Activated CD8-positive, alpha-beta memory T cell treated with anti-CD3 and anti-CD28 coated beads for 36 hours (primary cell): Measurements from ENCODE around the gene ROCK2. TPM values are rescaled to one million over a fixed set of nuclear protein-coding genes. Genes with fewer than 3 reads are reported as not detected.

ENCODE experiments used
- CTCF ChIA-PET: fragments of 350-600 bp; sonication (Branson Sonifier 250); formaldehyde crosslinking; loops from one replicate; lab custom pipeline; 2021; ENCODE audit warnings: antibody characterized with exemption; lab: Charles Lee
- POLR2A ChIA-PET: fragments of 350-600 bp; sonication (Branson Sonifier 250); formaldehyde crosslinking; loops from one replicate; lab custom pipeline; 2021; ENCODE audit warnings: antibody characterized with exemption; lab: Charles Lee
- total RNA-seq, 2 experiments: library from RNA; stranded (reverse); gene quantifications; one replicate each; pipeline ENCODE4 v1.2.3, GENCODE V29; 2021

ROCK2 gene
- total RNA-seq, 2 experiments from 2014 or later: 20.7 to 20.8 TPM

DNA sequence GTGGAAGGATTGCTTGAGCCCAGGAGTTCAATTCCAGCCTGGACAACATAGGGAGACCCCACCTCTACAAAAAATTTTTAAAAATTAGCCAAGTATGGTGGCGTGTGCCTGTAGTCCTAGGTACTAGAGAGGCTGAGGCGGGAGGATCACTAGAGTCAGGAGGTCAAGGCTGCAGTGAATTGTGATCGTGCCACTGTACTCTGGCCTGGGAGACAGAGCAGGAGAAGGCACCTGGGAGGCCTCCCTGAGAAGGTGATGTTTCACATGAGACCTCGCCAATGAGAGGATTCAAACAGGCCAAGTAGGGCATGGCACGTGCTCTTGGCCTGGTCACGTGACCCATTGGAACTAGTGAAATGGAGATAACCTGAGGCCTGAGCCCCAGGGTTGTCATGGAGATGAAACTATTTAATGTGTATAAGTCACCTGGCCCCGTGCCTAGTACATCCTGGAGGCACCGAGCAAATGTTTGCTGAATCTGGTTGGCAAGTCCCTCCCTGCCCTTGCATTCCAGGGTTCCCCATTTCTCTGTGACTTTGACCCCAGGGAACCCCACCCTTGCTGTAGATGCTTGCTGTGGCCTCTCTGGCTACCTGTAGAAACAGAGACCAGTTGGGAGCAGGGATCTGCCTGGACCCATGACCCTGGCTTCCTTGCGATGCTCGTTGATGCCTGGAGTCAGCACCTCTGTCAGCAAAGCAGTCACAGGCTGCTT, 26.1 kb upstream of the ROCK2 start:
- ChIA-PET POLR2A (no interaction called here), CTCF (no interaction called here)

DNA sequence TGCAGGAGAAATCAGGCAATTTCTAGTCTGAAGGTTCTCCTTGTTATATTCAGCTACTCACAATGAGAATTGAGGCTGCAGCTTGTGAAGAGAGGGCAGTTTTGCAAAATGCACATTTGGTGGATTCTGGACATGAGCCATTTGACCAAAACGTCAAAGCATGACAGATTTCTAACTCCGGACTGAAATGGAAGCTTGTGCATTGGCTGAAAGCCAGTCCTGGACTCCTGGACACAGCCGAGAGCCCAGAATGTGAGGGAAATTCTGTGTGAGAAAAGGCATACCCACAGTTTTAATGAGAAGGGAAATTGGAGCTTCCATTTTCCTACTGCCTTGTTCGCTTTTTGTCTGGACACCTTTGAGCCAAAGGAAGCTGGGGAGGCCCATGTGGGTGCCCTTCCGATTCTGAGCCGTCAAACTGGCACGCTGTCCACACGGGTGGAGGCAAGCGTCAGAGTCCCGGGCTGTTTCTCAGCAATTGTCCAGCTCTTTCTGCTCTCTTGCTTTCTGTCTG, 23.7 kb upstream of the ROCK2 start:
- ChIA-PET CTCF (no interaction called here), POLR2A (no interaction called here)

DNA sequence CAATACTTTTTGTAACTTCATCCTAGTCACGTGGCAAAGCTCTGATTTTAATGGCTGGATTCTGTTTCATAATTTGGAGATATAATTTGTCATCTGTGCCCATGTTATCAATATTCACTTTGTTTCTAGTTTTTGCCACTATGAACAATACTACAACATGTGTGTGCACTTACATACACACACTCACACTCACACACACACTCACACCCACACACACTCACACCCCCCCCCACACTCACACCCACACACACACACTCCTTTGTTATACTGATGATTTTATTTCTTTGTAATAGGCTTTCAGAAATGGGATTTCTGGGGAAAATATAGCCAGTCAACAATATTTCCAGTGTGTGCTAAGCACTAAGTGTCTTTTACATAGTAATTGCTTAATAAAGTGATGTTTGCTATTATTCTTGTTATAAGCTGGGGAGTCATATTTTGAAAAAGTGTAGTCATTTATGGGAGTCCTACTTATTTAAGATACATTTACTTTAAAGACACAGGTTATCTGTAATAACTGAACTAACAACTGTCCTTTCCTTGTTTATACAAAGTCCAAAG, 22.8 kb upstream of the ROCK2 start:
- CTCF ChIA-PET: no interaction called here
- POLR2A ChIA-PET: no interaction called here

DNA sequence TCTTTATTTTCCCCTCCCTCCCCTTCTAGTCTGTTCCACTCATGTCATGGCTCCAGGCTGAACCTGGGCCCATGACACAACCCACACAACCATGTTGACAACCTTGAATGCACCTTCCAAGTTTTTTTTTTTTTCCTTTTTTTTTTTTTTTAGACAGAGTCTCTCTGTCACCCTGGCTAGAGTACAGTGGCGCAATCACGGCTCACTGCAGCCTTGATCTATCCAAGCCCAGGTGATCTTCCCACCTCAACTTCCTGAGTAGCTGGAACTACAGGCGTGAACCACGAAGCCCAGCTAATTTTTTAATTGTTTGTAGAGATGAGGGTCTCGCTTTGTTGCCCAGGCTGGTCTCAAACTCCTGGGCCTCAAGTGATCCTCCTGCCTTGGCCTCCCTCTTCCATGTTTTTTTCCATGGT, 21.9 kb upstream of the ROCK2 start:
- POLR2A ChIA-PET: no interaction called here
- CTCF ChIA-PET: no interaction called here

DNA sequence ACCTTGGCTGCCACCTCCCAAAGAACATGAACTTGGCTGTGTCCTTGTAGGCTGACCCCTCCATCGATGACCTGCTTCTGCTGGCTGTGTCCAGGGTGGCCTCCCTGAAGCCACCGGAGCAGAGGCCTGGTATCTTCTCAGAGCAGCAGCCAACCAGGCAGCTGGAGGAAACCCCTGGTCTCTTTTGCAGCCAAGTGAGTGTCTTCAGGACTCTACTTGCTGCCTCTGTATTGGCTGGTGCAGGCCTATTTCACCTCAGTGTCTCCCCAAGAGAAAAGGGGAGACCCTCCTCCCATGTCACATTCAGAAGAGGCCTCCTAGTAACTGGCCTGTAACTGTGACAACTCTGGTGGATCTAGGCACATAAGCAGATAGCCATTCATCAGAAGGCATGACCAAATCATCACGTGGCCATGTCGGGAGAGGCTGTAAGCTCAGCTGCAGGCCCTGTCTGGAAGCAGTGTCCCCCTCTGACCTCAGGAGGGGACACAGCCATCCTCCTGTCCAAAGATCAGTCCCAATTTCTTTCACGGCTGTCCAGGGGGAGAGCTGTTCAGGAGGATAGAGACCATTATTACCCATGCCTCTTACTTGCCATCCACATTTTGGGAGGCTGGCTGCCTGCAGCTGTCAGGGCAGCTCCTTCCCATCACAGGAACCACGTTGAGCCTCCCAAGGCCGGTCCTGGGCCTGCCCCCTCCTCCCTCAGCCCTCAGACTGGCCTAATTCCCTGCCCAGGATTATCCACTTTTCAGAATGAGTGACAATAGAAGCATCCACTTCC, 20.9 kb upstream of the ROCK2 start:
- ChIA-PET CTCF (interaction anchor here (0.6 kb wide), 1 partner anchor 146 kb away, joined by 3 read pairs; no protein-coding TSS in a partner anchor), POLR2A (no interaction called here)

DNA sequence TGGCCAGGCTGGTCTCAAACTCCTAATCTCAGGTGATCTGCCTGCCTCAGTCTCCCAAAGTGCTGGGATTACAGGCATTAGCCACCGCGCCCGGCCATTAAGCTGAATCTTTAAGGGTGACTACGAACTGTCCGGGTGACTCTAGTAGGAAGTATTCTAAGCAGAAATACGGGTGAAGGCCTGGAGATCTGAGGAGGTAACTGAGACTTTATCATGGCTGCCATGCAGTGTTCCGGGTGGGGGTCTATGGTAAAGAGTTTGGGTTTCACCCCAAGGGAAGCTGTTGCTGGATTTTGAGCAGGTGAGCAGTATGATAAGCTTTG, 20.1 kb upstream of the ROCK2 start:
- CTCF ChIA-PET: interaction anchor here (0.6 kb wide), 1 partner anchor 145 kb away, joined by 3 read pairs; no protein-coding TSS in a partner anchor
- POLR2A ChIA-PET: no interaction called here

DNA sequence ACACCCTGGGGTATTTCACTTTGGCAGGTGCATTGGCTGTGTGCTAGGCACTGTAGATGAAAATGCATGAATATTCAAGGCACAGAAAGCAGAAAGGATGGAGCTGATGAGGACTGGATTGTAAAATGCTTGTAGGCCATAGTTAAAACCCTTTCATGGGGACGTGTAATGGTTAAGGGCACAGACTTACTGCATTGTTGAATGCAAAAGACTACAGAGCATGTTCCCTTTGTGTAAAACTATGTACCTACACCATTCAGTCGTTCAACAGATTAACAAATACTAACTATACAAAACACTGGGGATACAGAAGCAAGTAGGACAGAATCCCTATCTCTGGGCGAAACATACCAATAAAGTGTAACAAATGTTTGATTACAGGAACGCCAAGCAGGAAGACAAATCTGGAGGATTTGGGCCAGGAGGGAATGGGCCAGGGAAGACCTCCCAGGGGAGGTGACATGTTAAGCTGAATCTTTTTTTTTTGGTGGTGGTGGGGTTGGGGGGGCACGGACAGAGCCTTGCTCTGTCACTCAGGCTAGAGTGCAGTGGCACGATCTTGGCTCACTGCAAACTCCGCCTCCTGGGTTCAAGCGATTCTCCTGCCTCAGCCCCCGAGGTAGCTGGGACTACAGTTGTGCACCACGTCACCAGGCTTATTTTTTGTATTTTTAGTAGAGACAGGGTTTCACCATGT, 19.6 kb upstream of the ROCK2 start:
- ChIA-PET POLR2A (no interaction called here), CTCF (interaction anchor here (0.6 kb wide), 1 partner anchor 145 kb away, joined by 3 read pairs; no protein-coding TSS in a partner anchor)

DNA sequence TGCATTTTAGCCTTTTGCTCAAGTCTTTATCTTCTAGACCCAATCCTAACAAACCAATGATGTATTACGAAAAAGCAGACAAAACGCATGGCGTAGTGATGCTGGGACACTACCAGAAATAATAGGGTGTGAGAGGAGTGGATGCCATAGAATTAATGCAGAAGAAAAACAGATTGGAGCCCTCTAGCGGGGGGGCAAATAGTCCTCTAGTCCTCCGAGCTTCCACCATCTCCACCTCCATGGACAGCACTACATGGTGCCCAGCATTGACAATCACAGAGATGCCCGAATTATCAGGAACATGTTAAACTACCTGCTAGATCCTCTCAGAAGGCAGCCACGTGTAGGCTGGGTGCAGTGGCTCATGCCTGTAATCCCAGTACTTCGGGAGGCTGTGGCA, 15.4 kb upstream of the ROCK2 start:
- POLR2A ChIA-PET: no interaction called here

DNA sequence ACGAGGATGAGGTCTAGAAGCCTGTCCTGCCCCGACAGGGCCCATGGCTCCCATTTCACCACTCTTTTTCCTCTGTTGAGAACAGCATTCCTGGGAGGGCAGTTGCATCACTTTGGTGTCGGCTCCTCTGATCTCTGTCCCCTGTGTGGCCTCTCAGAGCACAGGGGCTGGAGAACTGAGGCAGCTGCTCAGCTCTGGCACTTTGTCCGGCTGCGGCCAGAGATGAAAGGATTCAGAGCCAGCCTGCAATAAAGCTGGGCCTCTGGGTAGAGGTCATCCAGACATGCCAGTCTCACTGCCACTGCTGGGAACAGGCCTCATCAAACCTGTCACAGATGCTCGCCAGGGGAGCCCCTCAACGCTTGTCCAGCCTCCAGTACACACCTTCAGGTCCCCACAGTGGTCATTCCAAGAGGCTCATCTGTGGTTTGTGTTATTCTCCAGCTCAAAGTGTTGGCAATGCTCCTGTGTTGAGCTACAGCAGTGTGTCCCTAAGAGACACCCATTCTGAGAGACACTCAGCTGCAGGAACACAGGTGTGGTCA, 13.1 kb upstream of the ROCK2 start:
- POLR2A ChIA-PET: no interaction called here

More for the DNA sequence above, 15.4 kb upstream of the ROCK2 start:
- CTCF ChIA-PET: no interaction called here

DNA sequence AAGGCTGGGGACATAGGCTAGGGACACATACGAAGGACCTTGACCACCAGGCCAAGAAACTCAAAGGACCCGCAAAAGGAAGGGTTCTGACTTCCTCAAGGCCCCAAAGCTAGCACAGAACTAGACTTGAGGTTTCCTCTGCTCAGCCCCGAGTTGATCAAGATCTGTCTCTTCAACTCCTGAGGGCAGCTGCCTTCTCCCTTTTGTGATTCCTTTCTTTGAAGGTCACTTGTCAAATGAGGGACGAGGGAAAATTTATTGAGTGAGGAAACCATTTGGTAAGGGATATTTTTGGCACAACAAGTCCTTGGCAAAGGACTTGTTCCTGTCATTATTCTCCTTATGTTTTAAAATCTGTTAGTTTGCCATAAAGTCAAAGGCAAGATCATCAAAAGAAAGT, 12.3 kb upstream of the ROCK2 start:
- POLR2A ChIA-PET: no interaction called here
- CTCF ChIA-PET: no interaction called here

More for the DNA sequence above, 13.1 kb upstream of the ROCK2 start:
- CTCF ChIA-PET: no interaction called here

DNA sequence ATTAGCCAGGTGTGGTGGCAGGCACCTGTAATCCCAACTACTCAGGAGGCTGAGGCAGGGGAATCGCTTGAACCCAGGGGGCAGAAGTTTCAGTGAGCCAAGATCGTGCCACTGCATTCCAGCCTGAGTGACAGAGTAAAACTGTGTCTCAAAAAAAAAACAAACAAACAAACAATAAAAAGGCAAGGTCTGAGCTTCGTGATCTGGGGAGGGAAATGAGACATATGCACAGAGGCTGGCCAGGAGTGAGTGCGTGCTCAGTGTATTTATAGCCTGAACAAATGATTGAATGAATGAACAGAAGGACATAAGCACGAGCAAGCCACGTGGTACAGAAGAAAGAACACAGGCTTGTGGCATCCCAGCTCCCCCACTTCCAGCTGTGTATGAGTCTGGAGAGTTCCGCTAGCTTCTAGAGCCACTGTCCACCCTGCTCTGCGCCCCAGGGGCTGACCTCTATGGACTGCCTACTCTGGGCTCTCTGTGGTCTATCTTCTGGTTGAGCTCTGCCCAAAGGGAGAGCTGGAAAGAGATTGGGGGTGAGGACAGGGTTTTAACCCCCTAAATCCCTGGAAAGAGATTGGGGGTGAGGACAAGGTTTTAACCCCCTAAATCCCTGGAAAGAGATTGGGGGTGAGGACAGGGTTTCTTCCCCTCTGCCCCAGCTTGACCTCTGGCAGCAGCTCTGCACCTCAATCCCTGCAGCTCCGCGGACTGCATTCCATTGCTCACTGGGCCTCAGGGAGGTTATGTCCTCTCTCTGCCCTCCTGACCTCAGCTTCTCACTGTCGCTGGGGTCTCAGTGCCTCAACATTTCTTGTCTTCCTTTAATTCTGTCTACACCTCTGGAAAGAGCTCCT, 11.0 kb upstream of the ROCK2 start:
- POLR2A ChIA-PET: no interaction called here
- CTCF ChIA-PET: no interaction called here

DNA sequence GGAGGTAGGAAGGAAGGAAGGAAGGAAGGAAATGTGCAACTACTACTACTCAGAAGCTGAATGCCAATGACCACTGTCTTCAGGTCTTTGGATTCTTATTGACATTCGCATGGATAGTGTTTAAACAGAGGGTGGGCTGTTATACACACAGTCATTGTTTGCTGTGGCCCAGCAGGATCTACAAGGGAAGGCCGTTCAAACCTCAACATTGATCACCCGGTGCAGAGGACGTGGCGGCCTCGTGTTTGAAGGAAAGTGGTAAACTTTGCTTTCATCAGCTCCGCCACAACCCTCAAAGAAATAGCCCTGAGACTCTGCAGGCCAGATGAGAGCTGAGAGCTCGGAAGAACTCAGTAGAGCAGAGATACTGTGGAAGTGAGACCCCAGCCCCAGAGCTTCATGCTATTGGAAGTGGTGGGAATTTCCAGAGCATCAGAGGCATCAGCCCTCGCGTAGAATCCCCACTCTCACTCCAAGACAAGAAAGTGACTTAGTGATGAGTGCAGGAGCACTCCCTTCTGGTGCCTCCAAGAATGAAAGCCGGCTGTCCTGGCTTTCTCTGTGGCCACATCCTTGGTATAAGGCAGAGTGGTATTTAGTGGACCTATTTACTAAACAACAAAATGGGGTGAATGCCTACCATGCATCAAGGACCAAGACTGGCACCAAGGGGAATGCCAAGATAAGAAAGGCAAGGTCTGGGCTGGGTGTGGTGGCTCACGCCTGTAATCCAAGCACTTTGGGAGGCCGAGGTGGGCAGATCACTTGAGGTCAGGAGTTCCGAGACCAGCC, 10.1 kb upstream of the ROCK2 start:
- POLR2A ChIA-PET: no interaction called here

DNA sequence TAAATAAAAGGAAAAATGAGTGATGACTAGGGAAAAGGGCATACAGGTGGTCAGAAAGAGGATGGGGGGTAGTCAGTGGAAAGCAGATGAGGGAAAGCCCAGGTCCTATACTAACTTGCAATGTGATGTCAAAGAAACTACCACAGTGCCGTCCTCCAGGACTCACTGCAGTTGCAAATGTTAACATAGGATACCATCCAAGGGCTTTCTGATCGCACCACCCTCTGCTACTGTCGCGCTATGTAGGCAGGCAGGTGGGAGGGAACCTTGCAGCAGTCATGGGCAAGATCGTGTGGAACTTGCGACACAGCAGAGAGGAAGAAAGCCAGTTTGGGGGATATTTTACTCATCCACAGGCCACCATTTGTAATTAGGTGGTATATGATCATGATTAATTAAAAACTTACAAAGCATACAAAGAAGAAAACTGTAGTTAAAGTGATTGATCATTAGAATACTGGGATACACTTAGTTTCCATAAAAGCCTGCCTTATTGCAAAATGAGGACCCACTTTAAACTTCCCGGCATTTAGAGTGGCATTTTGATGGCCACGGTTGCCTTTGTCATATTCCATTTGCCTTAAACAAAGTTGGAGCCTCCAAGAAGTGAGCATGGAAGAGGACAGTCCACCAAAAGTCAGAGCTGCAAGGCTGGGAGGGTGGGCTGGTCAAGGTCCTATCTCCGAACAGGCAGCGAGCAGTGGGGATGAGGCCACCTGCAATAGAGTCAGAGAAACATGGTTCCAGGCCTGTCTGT, 8.5 kb upstream of the ROCK2 start:
- ChIA-PET POLR2A (no interaction called here), CTCF (interaction anchor here (1.3 kb wide), 1 partner anchor 221 kb away, joined by 3 read pairs; no protein-coding TSS in a partner anchor)

More for the DNA sequence above, 10.1 kb upstream of the ROCK2 start:
- CTCF ChIA-PET: interaction anchor here (1.3 kb wide), 1 partner anchor 222 kb away, joined by 3 read pairs; no protein-coding TSS in a partner anchor

DNA sequence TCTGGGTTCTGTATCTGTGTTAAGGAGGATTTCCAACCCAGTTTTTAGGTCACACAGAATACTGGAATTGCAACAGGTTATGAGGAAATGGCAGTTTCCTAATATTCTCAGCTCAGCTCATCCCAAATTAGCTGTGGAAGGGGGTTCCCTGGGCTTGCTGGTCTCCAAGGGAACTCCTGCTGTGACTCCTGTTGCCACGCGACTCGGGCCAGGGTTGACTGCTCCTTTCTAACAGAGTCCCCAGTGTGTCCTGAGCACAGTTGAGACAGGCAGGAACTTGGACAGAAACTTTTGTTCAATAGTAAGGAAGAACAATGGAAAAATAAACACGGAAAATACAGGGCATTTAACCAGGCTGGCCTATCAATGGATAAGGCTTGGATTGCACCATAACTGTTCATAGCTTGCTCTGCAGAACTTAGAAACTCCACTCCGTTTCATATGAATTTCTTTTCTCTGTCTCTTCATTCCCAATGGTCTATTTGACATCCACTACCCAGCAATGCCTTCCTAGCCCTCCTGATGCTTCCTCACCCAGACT, 3.8 kb upstream of the ROCK2 start:
- ChIA-PET CTCF (no interaction called here), POLR2A (no interaction called here)

DNA sequence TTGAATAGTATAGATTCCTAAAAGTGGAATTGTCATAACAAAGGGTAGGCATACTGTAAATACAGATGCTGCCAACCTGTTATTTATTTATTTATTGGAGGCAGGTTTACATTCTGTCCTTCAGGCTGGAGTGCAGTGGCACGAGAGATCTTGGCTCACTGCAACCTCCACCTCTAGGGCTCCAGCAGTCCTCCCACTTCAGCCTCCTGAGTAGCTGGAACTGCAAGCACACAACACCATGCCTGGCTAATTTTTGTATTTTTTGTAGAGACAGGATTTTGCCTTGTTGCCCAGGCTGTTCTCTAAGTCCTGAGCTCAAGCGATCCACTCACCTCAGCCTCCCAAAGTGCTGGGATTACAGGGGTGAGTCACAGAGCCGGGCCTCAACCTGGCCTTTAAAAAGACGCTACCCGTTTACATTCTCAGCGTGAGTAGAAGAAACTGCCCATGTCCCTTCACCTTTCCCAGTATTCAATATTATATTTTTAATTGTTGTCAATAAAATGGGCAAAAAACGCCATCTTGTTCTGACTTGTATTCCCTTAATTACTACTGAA, 3.0 kb upstream of the ROCK2 start:
- ChIA-PET CTCF (no interaction called here), POLR2A (no interaction called here)

DNA sequence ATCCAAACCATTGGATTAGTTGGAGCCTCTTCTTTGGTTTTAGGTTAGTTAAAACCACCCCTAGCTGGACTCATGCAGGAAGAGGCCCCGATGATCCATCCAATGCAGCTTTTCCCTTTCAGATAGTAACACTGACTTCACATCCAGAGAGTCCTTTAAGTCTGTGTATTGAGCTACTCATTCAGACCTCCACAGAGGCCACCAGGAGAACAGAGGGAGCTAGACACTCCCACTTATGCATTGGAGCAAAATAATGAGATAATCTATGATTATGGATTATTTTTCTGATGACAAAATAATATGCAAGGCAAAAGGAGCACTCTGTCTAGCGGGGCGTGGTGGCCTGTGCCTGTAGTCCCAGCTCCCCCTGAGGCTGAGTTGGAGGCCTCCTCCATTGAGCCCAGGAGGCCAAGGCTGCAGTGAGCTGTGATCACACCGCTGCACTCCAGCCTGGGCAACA, 1.6 kb upstream of the ROCK2 start:
- ChIA-PET CTCF (interaction anchor here (0.9 to 1.0 kb wide), 2 partner anchors 214 to 1375 kb away, joined by 3 read pairs; no protein-coding TSS in a partner anchor), POLR2A (no interaction called here)
